Fibroblast of lung (primary cell): ENCODE data around the gene MRPS34.

ENCODE experiments used
- EZH2 ChIP-seq: IDR thresholded peaks from 2 replicates; pipeline ENCODE4 v1.5.1; 2012; ENCODE audit warnings: low read length, control low read depth, mild to moderate bottlenecking; ENCODE audit errors: missing control alignments
- TF ChIP-seq, protein P1 (sequence below), 2 donors: IDR thresholded peaks in 1 of 2; conservative IDR thresholded peaks in 1 of 2; 1 replicate in 1 of 2; 2 replicates in 1 of 2; pipeline ENCODE4 v1.5.1; 2011 to 2012; ENCODE audit warnings: low read length in 2 of 2, control low read depth in 1 of 2, inconsistent platforms in 1 of 2, low read depth in 1 of 2, mild to moderate bottlenecking in 1 of 2

DNA sequence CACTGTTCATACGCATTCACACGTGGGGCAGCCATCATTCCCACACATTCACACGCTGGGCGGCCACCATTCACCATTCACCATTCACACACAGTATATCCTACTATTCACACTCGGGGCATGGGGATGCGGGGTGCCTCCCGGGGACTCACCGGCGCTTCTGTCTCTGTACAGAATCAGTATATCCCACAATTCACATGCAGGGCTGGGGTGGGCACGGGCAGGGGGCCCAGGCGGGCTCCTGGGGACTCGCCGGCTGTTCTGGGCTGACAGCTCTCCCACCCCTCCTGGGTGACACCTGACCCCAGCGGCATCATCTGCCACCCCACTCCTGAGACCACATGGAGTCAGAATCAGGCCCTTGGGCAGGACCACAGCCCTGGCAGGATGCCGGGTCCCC lies 11.2 kb downstream of the MRPS34 start:
- TF ChIP-seq, protein P1, sequence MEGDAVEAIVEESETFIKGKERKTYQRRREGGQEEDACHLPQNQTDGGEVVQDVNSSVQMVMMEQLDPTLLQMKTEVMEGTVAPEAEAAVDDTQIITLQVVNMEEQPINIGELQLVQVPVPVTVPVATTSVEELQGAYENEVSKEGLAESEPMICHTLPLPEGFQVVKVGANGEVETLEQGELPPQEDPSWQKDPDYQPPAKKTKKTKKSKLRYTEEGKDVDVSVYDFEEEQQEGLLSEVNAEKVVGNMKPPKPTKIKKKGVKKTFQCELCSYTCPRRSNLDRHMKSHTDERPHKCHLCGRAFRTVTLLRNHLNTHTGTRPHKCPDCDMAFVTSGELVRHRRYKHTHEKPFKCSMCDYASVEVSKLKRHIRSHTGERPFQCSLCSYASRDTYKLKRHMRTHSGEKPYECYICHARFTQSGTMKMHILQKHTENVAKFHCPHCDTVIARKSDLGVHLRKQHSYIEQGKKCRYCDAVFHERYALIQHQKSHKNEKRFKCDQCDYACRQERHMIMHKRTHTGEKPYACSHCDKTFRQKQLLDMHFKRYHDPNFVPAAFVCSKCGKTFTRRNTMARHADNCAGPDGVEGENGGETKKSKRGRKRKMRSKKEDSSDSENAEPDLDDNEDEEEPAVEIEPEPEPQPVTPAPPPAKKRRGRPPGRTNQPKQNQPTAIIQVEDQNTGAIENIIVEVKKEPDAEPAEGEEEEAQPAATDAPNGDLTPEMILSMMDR (conservative IDR thresholded peaks at IDR 0.05 in 1 of 2, IDR thresholded peaks at IDR 0.05 in 1 of 2; ENCODE audit: low read depth in 1 of 2, low read length in 2 of 2), result no peak
- TF ChIP-seq EZH2, result no peak
